ENCODE measurements around the gene LDLR. TPM values are rescaled to one million over a fixed set of nuclear protein-coding genes. Genes with fewer than 3 reads are reported as not detected.
A peak's percentile ranks its signal among the peaks of the same experiment; 100 is the strongest.

Gene LDLR
- total RNA-seq, 1 experiment from 2014 or later, result 175 TPM

- Histone ChIP-seq H3K4me3 (ENCODE audit: low read depth, low read length, poor library complexity, severe bottlenecking) (no peak overlapping the region), H3K27ac (ENCODE audit: low read depth, low read length, poor library complexity, severe bottlenecking) (peak overlapping the region; percentile 92), H3K9me3 (ENCODE audit: low read depth, low read length, poor library complexity, severe bottlenecking) (no peaks in the 10 kb centered on the region), H3K4me1 (ENCODE audit: insufficient read depth, low read length, poor library complexity, severe bottlenecking) (peaks cover 60% of the 10 kb centered on the region), H3K27me3 (replicated peaks; ENCODE audit: insufficient read depth, low read depth, low read length, poor library complexity) (no peaks in the 10 kb centered on the region), H3K36me3 (ENCODE audit: insufficient read depth, low read length, poor library complexity, severe bottlenecking) (peaks cover 17% of the 10 kb centered on the region)
- ChIA-PET CTCF (interaction anchor here (0.6 kb wide), 1 partner anchor 278 kb away, joined by 3 read pairs; no protein-coding TSS in a partner anchor), POLR2A (ENCODE audit: low non-redundant PET) (no interaction called here)
- intact Hi-C loops (cut with micrococcal nuclease; ENCODE audit: unreplicated experiment), result no loop called here
- DNase-seq (ENCODE audit: low spot score), result no peak
- no TSS peak for BruUV-seq (replicated peaks)
- TF ChIP-seq CTCF (conservative IDR thresholded peaks at IDR 0.05; ENCODE audit: low read depth, low read length), result no peak
- no peak for TF ChIP-seq EZH2 (IDR thresholded peaks at IDR 0.05; ENCODE audit: borderline replicate concordance, low read depth, low read length, poor library complexity, severe bottlenecking)
Observed at GRCh38 chr19:11141937-11142527, 52.8 kb downstream of the LDLR start.

GRCh38 chr19:11142528-11143171, 53.4 kb downstream of the LDLR start:
- peak overlapping the region; percentile 92 for H3K27ac ChIP-seq (ENCODE audit: low read depth, low read length, poor library complexity, severe bottlenecking)
- ChIA-PET POLR2A (ENCODE audit: low non-redundant PET) (no interaction called here), CTCF (interaction anchor here (0.6 kb wide), 1 partner anchor 279 kb away, joined by 3 read pairs; no protein-coding TSS in a partner anchor)
- peaks cover 60% of the 10 kb centered on the region for H3K4me1 ChIP-seq (ENCODE audit: insufficient read depth, low read length, poor library complexity, severe bottlenecking)
- TF ChIP-seq EZH2 (IDR thresholded peaks at IDR 0.05; ENCODE audit: borderline replicate concordance, low read depth, low read length, poor library complexity, severe bottlenecking) (no peak), CTCF (conservative IDR thresholded peaks at IDR 0.05; ENCODE audit: low read depth, low read length) (no peak)
- no peaks in the 10 kb centered on the region for H3K27me3 ChIP-seq (replicated peaks; ENCODE audit: insufficient read depth, low read depth, low read length, poor library complexity)
- intact Hi-C loops (cut with micrococcal nuclease; ENCODE audit: unreplicated experiment), result no loop called here
- H3K36me3 ChIP-seq (ENCODE audit: insufficient read depth, low read length, poor library complexity, severe bottlenecking), result peaks cover 24% of the 10 kb centered on the region
- H3K9me3 ChIP-seq (ENCODE audit: low read depth, low read length, poor library complexity, severe bottlenecking), result no peaks in the 10 kb centered on the region
- BruUV-seq (replicated peaks), result no TSS peak
- peak overlapping the region; percentile 23 for H3K4me3 ChIP-seq (ENCODE audit: low read depth, low read length, poor library complexity, severe bottlenecking)
- peak; percentile 62 for DNase-seq (ENCODE audit: low spot score)

GRCh38 chr19:11145536-11145924, 56.3 kb downstream of the LDLR start:
- Histone ChIP-seq H3K4me1 (ENCODE audit: insufficient read depth, low read length, poor library complexity, severe bottlenecking) (peaks cover 37% of the 10 kb centered on the region), H3K9me3 (ENCODE audit: low read depth, low read length, poor library complexity, severe bottlenecking) (no peaks in the 10 kb centered on the region), H3K27me3 (replicated peaks; ENCODE audit: insufficient read depth, low read depth, low read length, poor library complexity) (no peaks in the 10 kb centered on the region), H3K4me3 (ENCODE audit: low read depth, low read length, poor library complexity, severe bottlenecking) (no peak overlapping the region), H3K36me3 (ENCODE audit: insufficient read depth, low read length, poor library complexity, severe bottlenecking) (peaks cover 39% of the 10 kb centered on the region), H3K27ac (ENCODE audit: low read depth, low read length, poor library complexity, severe bottlenecking) (peak overlapping the region; percentile 92)
- POLR2A ChIA-PET (ENCODE audit: low non-redundant PET), result no interaction called here
- BruUV-seq (replicated peaks), result no TSS peak
- intact Hi-C loops (cut with micrococcal nuclease; ENCODE audit: unreplicated experiment), result no loop called here
- DNase-seq (ENCODE audit: low spot score), result no peak
- TF ChIP-seq EZH2 (IDR thresholded peaks at IDR 0.05; ENCODE audit: borderline replicate concordance, low read depth, low read length, poor library complexity, severe bottlenecking) (no peak), CTCF (conservative IDR thresholded peaks at IDR 0.05; ENCODE audit: low read depth, low read length) (no peak)
- CTCF ChIA-PET, result no interaction called here

All from A673 (cell line).